HepG2 (cell line): Measurements from ENCODE around the gene DOK4. TPM values are rescaled to one million over a fixed set of nuclear protein-coding genes. Genes with fewer than 3 reads are reported as not detected.

Experiments
- ATF3 ChIP-seq: sonication (generic); formaldehyde crosslinking; IDR thresholded peaks from 2 replicates; pipeline ENCODE4 v1.4.0; 2020; ENCODE audit warnings: missing genetic modification reagents
- BRF2 ChIP-seq: sonication (generic); formaldehyde crosslinking; IDR thresholded peaks from 2 replicates; pipeline ENCODE4 v1.8.1; 2022; ENCODE audit warnings: mild to moderate bottlenecking, missing genetic modification reagents
- HOXA5 ChIP-seq: sonication (generic); formaldehyde crosslinking; IDR thresholded peaks from 2 replicates; pipeline ENCODE4 v1.4.0; 2020; ENCODE audit warnings: missing genetic modification reagents
- MYNN ChIP-seq: sonication (generic); formaldehyde crosslinking; IDR thresholded peaks from 2 replicates; pipeline ENCODE4 v1.4.0; 2020; ENCODE audit warnings: mild to moderate bottlenecking, low read depth, missing genetic modification reagents
- NPAS2 ChIP-seq: sonication (generic); formaldehyde crosslinking; IDR thresholded peaks from 2 replicates; pipeline ENCODE4 v1.8.0; 2022; ENCODE audit warnings: mild to moderate bottlenecking, missing genetic modification reagents, borderline replicate concordance
- PLSCR1 ChIP-seq: sonication (generic); formaldehyde crosslinking; IDR thresholded peaks from 2 replicates; pipeline ENCODE4 v1.5.0; 2020; ENCODE audit warnings: missing genetic modification reagents, mild to moderate bottlenecking, borderline replicate concordance
- SIX4 ChIP-seq: sonication (generic); formaldehyde crosslinking; IDR thresholded peaks from 2 replicates; pipeline ENCODE4 v1.4.0; 2020; ENCODE audit warnings: missing genetic modification reagents
- TFDP1 ChIP-seq: IDR thresholded peaks from 2 replicates; pipeline ENCODE4 v1.6.1; 2016; ENCODE audit warnings: missing compliant biosample characterization, missing genetic modification reagents, borderline replicate concordance
- THAP11 ChIP-seq: IDR thresholded peaks from 2 replicates; pipeline ENCODE4 v1.6.1; 2016; ENCODE audit warnings: missing biosample characterization, missing genetic modification reagents
- ZC3H4 ChIP-seq: sonication (generic); formaldehyde crosslinking; IDR thresholded peaks from 2 replicates; pipeline ENCODE4 v1.4.0; 2020; ENCODE audit warnings: missing genetic modification reagents, borderline replicate concordance
- ZFP37 ChIP-seq: sonication (generic); formaldehyde crosslinking; IDR thresholded peaks from 2 replicates; pipeline ENCODE4 v1.4.0; 2020; ENCODE audit warnings: missing genetic modification reagents, borderline replicate concordance
- ZFX ChIP-seq: sonication (generic); formaldehyde crosslinking; IDR thresholded peaks from 2 replicates; pipeline ENCODE4 v1.4.0; 2020; ENCODE audit warnings: mild to moderate bottlenecking, low read depth, missing genetic modification reagents, moderate library complexity
- ZHX2 ChIP-seq, 2 experiments: sonication (generic) in 1 of 2; formaldehyde crosslinking in 1 of 2; IDR thresholded peaks; 2 replicates each; pipeline versions ENCODE4 v1.6.1 to v1.9.0; 2014 to 2022; ENCODE audit warnings: antibody characterized with exemption in 1 of 2, borderline replicate concordance in 1 of 2, inconsistent platforms in 1 of 2, low read depth in 1 of 2, missing genetic modification reagents in 1 of 2
- ZNF382 ChIP-seq: sonication (generic); formaldehyde crosslinking; IDR thresholded peaks from 2 replicates; pipeline ENCODE4 v1.5.0; 2020; ENCODE audit warnings: missing genetic modification reagents, mild to moderate bottlenecking, borderline replicate concordance
- ZNF414 ChIP-seq: sonication (generic); formaldehyde crosslinking; IDR thresholded peaks from 2 replicates; pipeline ENCODE4 v1.5.0; 2020; ENCODE audit warnings: missing genetic modification reagents
- ZNF451 ChIP-seq: sonication (generic); formaldehyde crosslinking; IDR thresholded peaks from 2 replicates; pipeline ENCODE4 v1.5.0; 2020; ENCODE audit warnings: mild to moderate bottlenecking, missing genetic modification reagents
- ZNF841 ChIP-seq: sonication (generic); formaldehyde crosslinking; IDR thresholded peaks from 2 replicates; pipeline ENCODE4 v1.8.1; 2023; ENCODE audit warnings: missing genetic modification reagents, borderline replicate concordance
- polyA plus RNA-seq, 8 experiments: library from polyadenylated mRNA; depleted of rRNA in 3 of 8; stranded (reverse) in 7 of 8; unstranded in 1 of 8; fragments of >200 nt; fragmentation: Illumina TruSeq in 4 of 8; extraction: Trizol in 4 of 8; gene quantifications; 2 replicates each; pipeline versions ENCODE4 v1.2.1 to v1.2.3, GENCODE V29; 2011 to 2016; ENCODE audit warnings: low read depth in 4 of 8, missing spikeins in 1 of 8, mixed read lengths in 1 of 8; ENCODE audit not compliant: insufficient read depth in 1 of 8
- total RNA-seq, 5 experiments: library from RNA; depleted of rRNA; stranded (reverse); fragments of >200 nt; fragmentation: Illumina TruSeq; extraction: Trizol; gene quantifications; 2 replicates each; pipeline ENCODE4 v1.2.3, GENCODE V29; 2016; ENCODE audit warnings: low read depth in 1 of 5

Gene DOK4
- total and polyA plus RNA-seq, 2 of the 13 experiments (the other 11 are each of a cell fraction or from before 2014, with no cell fraction given): 52.7 to 70.0 TPM

- TF ChIP-seq PLSCR1 (CRISPR knock-in tag) (no peak; the same call in 1 of the 2 replicates), ATF3 (CRISPR knock-in tag) (peak; percentile 57; the same call in 1 of the 2 replicates), ZNF841 (0 out of 2 replicates have a peak, but pooled peaks have one; percentile 1), HOXA5 (CRISPR knock-in tag) (peak; percentile 96), ZC3H4 (CRISPR knock-in tag) (no peak), ZNF382 (CRISPR knock-in tag) (no peak), SIX4 (CRISPR knock-in tag) (peak; percentile 68; the same call in 1 of the 2 replicates), ZFX (CRISPR knock-in tag) (peak; percentile 96), NPAS2 (CRISPR knock-in tag) (no peak), ZFP37 (CRISPR knock-in tag) (peak; percentile 76; the same call in 1 of the 2 replicates), MYNN (CRISPR knock-in tag) (0 out of 2 replicates have a peak, but pooled peaks have one; percentile 83), THAP11 (CRISPR knock-in tag) (peak; percentile 96), ZHX2 (IDR thresholded peaks at IDR 0.05; ENCODE audit: low read depth) (peak; percentile 87), ZHX2 (CRISPR knock-in tag; IDR thresholded peaks at IDR 0.05; ENCODE audit: borderline replicate concordance) (no peak), TFDP1 (CRISPR knock-in tag) (peak; percentile 83), ZNF414 (CRISPR knock-in tag) (peak; percentile 92; the same call in 1 of the 2 replicates), ZNF451 (peak; percentile 91; the same call in 1 of the 2 replicates), BRF2 (CRISPR knock-in tag) (no peak)
These were observed 23.9 kb downstream of the DOK4 start, which contains the start of gene POLR2C (continued) for GRCh38 chr16:57462209-57462977.
